Activated naive CD4-positive, alpha-beta T cell treated with anti-CD3 and anti-CD28 coated beads, Interleukin-2, amount 50 U/mL, for 72 hours (primary cell): Measurements from ENCODE around the gene VKORC1L1. TPM values are rescaled to one million over a fixed set of nuclear protein-coding genes. Genes with fewer than 3 reads are reported as not detected.
A peak's percentile ranks its signal among the peaks of the same experiment; 100 is the strongest.
"Not testable (repeated sequence)": the region's sequence is repeated elsewhere in the genome, so short reads cannot be mapped to it uniquely, and the experiment has no call there.

Experiments used
- ATAC-seq, 2 donors: fragments of 150-1000 bp; cut with Tn5 transposase; 2 replicates each; pipeline ENCODE4 v1.10.0; 2021; ENCODE audit warnings: mild to moderate bottlenecking in 2 of 2, moderate library complexity in 2 of 2
- DNase-seq, 2 donors: peaks; one replicate each; pipeline ENCODE4 v3.0.0; 2021 to 2022; ENCODE audit warnings: low spot score in 2 of 2
- H3K27ac Mint-ChIP-seq, 2 donors: one replicate each; pipeline ENCODE4 v1.8.0; 2022; ENCODE audit warnings: mild to moderate bottlenecking in 2 of 2, mixed read lengths in 2 of 2
- H3K36me3 Mint-ChIP-seq, 2 donors: one replicate each; pipeline ENCODE4 v1.8.0; 2022; ENCODE audit warnings: mixed read lengths in 2 of 2
- H3K9me3 Mint-ChIP-seq, 2 donors: one replicate each; pipeline ENCODE4 v1.8.0; 2022; ENCODE audit warnings: mixed read lengths in 2 of 2
- total RNA-seq, 2 donors: library from RNA; stranded (reverse); gene quantifications; one replicate each; pipeline ENCODE4 v1.2.3, GENCODE V29; 2022

VKORC1L1 gene
- total RNA-seq, 2 donors from 2014 or later = 12.0 to 13.6 TPM

DNA sequence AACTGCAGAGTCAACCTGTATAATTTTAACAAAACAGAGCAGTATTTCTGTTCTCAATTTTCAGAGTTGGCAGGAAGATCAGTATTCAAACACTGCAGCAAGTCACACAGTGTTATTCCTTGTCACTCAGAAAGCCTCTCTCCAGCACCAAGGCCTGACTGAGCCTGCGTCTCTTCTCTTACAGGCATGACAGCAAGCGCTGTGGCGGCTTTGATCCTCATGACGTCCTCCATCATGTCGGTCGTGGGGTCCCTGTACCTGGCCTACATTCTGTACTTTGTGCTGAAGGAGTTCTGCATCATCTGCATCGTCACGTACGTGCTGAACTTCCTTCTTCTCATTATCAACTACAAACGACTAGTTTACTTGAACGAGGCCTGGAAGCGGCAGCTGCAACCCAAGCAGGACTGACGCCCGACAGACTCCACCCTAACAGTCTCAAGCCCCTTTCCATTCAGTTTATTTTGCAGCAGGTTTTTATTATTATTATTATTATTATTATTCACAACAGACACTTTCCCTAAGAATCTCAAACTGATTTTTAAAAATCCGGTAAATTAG, 81.1 kb downstream of the VKORC1L1 start:
- H3K36me3 Mint-ChIP-seq = no peaks in the 10 kb centered on the region
- ATAC-seq (no peak), DNase-seq (no peak)
- H3K9me3 Mint-ChIP-seq = no peaks in the 10 kb centered on the region
- H3K27ac Mint-ChIP-seq = no peak overlapping the region

DNA sequence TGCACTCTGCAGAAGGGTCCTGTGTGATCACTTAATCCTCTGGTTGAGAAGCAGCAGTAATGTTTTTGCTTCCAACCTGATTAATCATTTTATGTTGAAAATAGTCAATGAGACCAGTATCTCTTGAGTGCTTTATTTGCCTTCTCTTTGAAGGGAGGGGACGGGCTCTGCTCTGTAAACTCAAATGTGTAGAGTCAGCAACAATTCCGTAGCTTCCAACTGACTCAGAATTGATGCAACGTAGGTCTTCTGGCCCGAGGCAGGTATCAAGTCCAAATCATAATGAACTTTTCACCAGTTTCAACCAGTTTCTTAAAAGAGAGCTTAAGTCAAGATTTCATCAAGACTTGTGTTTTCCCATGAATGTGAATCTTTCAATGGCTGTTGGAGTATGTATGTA, 82.8 kb downstream of the VKORC1L1 start:
- Mint-ChIP-seq H3K9me3 (no peaks in the 10 kb centered on the region), H3K36me3 (peaks cover 0 to 2% of the 10 kb centered on the region in 2 donors), H3K27ac (no peak overlapping the region)
- DNase-seq (no peak), ATAC-seq (no peak)

DNA sequence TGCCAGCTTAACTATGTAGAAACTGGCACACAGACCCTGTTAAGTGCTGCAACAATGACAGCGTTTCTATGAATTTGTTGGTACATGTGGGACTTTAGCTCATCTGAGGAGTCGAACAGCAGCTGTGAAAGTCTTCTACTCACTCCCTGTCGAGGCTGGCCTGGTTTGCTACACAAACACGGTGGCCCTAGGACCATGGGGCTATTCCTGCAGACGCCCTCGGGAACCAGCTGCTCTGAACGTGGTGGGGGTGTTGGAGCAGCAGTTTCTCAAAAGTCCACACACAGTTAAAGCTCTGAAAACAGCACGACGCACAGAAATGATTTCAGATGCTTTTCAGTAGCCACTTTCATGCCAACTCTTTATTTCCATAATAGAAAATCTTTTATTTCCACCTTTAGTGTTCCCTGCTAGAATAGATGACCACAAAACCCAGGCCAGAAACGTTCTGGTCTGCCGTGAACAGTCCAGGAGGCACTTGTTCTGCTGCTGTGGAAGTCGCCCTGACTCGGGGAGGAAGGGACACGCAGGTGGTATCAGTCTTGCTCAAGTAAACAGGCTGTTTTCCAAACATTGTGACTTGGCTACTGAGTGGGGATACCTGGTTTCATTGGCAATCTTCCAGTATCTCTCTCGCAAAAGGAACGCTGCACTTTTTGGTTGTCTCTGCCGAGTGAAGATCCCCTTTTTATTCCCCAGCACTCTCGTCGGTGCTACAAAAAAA, 87.6 kb downstream of the VKORC1L1 start:
- DNase-seq = no peak
- Mint-ChIP-seq H3K36me3 (peaks cover 6 to 13% of the 10 kb centered on the region in 2 donors), H3K27ac (peak overlapping the region in 1 of 2 donors; percentile 29)

DNA sequence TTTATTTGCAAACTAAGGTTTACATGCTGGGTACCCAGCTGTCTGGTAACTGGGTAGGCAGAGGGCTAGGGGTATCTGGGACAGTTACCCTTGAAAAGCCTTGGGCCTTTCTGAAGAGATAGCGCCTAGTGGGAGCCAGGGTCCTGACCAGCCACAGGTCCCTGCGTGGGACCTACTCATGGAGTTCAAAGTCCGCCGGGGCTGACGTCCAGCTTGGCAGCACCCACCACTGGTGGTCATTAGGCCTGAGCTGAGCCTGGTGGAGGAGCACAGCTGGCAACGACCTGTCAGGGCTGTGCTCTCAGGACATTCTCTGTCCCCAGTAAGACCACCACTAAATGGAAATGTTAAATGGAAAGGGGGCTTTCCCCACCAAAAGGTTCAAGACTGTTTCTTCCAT, 89.2 kb downstream of the VKORC1L1 start:
- peaks cover 13 to 15% of the 10 kb centered on the region in 2 donors for H3K36me3 Mint-ChIP-seq
- no peak for DNase-seq
- no peaks in the 10 kb centered on the region for H3K9me3 Mint-ChIP-seq
- no peak overlapping the region for H3K27ac Mint-ChIP-seq
- no peak for ATAC-seq

More for the DNA sequence above, 87.6 kb downstream of the VKORC1L1 start:
- no peak for ATAC-seq
- no peaks in the 10 kb centered on the region for H3K9me3 Mint-ChIP-seq

DNA sequence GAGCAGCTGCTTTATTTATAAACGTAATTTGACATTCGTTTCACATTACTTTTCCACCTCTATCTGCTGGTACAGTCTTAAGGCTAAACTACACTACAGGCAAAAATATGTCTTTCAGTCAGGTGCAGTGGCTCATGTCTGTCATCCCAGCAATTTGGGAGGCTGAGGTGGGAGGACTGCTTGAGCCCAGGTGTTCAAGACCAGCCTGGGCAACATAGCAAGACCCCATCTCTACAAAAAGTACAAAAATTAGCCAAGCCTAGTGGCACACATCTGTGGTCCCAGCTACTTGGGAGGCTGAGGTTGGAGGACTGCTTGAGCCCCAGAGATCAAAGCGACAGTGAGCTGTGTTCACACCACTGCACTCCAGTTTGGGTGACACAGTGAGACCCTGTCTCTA, 91.8 kb downstream of the VKORC1L1 start:
- not testable (repeated sequence) for DNase-seq, H3K9me3 Mint-ChIP-seq, ATAC-seq, H3K27ac Mint-ChIP-seq
- peaks cover 13 to 15% of the 10 kb centered on the region in 2 donors for H3K36me3 Mint-ChIP-seq

DNA sequence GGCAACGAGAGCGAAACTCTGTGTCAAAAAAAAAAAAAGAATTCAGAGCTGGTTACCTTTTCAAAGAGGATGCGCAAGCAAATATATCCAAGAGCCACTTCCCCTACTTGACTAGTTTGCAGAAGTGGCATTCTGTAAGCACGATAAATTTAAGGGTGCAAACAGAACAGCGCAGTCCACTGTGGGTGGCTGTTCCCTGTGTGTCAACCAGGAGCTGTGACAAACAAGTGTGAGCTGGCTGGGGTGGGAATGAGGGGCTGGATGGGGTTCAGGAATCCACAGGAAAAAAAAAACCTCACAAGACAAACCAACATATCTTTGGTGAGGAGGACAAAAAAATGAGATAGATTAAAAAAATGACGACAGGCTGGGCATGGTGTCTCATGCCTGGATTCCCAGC, 93.3 kb downstream of the VKORC1L1 start:
- Mint-ChIP-seq H3K9me3 (no peaks in the 10 kb centered on the region), H3K36me3 (peaks cover 10 to 13% of the 10 kb centered on the region in 2 donors), H3K27ac (peak overlapping the region in 1 of 2 donors; percentile 95)
- no peak for ATAC-seq
- DNase-seq = no peak

DNA sequence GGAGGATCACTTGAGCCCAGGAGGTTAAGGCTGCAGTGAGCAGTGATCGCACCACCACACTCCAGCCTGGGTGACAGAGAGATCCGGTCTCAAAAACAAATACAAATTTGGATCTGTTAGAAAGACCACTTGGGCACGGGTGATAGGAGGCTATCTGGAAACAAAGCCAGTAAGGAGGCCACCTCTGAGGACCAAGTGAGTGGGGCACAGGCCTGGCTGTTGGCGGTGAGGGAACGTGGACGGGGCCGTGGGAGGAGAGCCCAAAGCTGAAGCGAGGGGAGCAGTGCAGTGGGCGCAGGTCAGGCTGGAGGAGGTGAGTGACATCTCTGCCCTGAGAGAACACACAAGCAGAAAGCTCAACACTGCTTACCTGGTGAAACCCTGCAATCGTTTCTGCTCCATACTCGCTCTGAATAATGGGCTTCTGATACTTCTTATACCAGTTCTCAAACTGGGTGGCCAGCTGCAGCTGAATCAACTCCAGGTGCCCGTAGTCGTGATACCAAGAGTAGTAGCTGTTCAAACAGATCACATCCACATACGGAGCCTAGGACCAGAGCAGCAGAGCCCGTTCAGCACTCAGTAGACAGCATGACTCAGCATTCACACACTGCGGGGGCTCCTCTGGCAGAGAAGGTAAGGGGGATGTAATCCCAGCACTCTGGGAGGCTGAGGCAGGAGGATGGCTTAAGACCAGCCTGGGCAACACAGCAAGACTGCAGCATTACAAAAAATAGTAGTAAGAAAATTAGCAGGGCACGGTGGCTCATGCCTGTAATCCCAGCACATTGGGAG, 94.7 kb downstream of the VKORC1L1 start:
- no peak for DNase-seq
- no peak for ATAC-seq
- peaks cover 13 to 14% of the 10 kb centered on the region in 2 donors for H3K36me3 Mint-ChIP-seq
- H3K9me3 Mint-ChIP-seq = no peaks in the 10 kb centered on the region
- peak overlapping the region; percentile 27 to 94 for H3K27ac Mint-ChIP-seq

DNA sequence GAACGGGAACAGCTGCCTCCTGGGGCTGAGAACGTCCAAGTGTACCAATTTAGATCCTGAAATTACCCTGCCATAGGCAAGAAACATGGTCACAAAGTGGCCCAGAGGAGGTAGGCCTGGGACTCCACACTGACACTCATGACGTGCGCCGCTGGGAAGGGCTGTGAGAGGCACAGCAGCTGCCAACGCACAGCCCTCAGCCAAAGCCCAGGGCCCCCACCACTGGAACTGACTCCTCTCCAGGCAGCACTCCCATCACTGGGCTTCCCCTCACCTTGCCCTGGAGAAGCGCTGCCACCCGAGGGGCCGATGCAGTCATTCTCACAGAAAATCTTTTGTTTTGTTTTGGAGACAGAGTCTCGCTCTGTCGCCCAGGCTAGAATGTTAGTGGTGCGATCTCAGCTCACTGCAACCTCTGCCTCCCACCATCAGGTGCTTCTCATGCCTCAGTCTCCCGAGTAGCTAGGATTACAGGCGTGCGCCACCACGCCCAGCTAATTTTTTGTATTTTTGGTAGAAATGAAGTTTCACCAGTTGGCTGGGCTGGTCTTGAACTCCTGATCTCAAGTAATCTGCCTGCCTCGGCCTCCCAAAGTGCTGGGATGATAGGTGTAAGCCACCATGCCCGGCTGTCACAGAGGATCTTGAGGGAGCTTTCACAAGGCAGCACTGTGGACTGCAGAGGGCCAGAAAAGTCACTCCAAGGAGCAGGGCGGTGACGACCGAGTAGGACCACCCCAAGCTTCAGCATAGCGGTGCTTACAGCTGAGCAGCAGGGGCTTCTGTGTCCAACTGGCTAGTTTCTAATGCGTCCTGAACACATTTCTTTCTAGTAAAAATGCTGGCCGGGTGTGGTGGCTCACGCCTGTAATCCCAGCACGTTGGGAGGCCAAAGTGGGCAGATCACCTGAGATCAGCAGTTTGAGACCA, 95.6 kb downstream of the VKORC1L1 start:
- no peak for DNase-seq
- Mint-ChIP-seq H3K27ac (peak overlapping the region; percentile 52 to 74), H3K36me3 (peaks cover 7 to 17% of the 10 kb centered on the region in 2 donors), H3K9me3 (no peaks in the 10 kb centered on the region)
- no peak for ATAC-seq

DNA sequence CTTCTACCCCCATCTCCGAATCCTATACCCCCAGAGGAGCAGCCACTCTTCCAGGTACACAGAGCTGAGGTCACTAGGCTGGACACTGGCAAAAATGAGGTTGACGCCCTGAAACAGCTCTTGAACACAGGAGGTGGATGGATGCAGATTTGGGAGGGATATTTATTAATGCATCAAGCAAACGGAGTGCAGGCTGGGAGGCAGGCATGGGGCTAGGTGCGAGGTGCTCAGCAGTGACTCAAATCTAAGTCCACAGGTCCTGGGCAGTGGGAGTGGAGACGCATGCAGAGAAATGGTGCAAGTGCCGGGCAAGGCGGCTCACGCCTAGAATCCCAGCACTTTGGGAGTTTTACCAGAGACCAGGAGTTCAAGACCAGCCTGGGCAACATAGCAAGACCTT, 98.1 kb downstream of the VKORC1L1 start:
- Mint-ChIP-seq H3K9me3 (no peaks in the 10 kb centered on the region), H3K27ac (peak overlapping the region in 1 of 2 donors; percentile 71), H3K36me3 (peaks cover 0 to 16% of the 10 kb centered on the region in 2 donors)
- ATAC-seq = no peak
- no peak for DNase-seq

DNA sequence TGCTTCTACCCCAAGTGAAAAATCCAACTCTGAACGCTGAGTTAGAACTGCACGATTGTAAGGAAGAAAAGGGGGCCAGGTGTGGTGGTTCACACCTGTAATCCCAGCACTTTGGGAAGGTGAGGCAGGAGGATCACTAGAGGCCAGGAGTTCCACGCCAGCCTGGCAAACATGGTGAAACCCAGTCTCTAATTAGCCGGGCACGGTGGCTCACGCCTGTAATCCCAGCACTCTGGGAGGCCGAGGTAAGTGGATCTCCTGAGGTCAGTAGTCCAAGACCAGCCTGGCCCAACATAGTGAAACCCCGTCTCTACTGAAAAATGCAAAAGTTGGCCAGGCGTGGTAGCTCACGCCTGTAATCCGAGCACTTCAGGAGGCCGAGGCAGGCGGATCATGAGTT, 100.1 kb downstream of the VKORC1L1 start:
- H3K36me3 Mint-ChIP-seq = peaks cover 0 to 7% of the 10 kb centered on the region in 2 donors
- no peak for ATAC-seq
- peak overlapping the region in 1 of 2 donors; percentile 39 for H3K27ac Mint-ChIP-seq
- no peaks in the 10 kb centered on the region for H3K9me3 Mint-ChIP-seq
- DNase-seq = peak in 1 of 2 donors; percentile 39

DNA sequence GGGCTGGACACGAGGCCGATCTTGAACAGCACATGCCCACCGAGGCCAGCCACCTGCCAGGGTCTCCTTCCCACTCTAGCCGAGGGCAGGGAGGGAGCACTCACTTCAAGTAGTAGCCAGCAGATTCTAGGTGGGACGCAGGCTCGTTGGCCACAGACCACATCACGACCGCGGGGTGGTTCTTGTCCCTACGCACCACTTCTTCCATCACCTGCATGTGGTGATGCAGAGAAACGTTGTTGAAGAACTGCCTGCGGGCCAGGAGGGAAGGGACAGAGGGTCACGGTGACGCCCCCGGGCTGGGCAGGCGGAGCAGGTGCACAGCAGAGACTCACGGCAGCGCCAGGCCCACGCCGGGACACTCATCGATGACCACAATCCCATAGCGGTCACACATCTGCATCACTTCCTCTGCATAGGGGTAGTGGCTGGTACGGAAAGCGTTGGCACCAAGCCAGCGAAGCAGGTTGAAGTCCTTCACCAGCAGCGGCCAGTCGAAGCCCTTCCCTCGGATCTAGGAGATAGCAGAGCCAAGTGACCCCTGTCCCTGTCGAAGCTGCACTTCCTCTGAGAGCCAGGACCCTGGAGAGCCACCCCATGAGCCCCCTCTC, 101.4 kb downstream of the VKORC1L1 start:
- DNase-seq (no peak), ATAC-seq (no peak)
- Mint-ChIP-seq H3K9me3 (no peaks in the 10 kb centered on the region), H3K36me3 (peaks cover 0 to 7% of the 10 kb centered on the region in 2 donors), H3K27ac (no peak overlapping the region)

DNA sequence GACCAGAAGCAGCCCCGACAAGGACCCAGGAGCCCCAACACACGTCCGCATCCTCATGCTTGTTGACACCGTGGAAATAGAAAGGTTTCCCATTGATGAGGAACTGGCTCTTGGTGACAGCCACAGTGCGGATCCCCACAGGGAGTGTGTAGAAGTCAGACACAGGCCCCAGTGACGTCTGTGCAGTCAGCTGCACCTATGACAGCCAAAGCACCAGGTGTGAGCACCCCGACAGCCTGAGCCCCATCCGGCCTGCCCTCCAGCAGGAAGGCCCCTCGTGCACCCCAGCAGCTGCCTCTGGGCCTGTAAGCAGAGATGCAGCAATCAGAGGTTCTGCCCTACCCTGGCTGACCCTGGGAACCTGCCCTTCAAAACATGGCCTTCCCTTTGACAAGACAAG, 102.0 kb downstream of the VKORC1L1 start:
- Mint-ChIP-seq H3K9me3 (no peaks in the 10 kb centered on the region), H3K36me3 (peaks cover 0 to 7% of the 10 kb centered on the region in 2 donors), H3K27ac (no peak overlapping the region)
- ATAC-seq (no peak), DNase-seq (no peak)

DNA sequence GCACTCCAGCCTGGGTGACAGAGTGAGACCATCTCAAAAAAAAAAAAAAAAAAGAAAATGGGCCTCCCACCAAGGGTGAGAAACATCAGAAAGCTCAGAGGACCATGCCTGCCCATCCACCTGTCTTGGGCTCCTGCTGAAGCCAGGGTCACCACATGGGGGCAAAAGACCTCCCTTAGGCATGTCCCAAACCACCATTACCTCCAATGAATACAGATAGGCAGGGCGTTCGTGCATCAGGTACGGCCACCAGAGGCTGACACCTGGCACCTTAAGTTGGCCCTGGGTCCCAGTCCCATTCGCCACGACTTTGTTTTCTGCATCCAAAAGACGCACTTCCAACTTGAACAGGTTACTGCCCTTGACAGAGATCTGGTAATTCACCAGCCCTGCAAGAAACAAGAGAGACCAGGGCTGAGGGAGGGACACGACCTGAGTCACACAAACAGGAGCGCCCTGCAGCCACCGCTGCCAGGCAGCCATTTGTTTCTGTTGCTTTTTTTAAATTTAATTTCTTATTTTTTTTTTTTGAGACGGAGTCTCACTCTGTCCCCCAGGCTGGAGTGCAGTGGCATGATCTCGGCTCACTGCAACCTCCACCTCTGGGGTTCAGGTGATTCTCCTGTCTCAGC, 103.1 kb downstream of the VKORC1L1 start:
- Mint-ChIP-seq H3K36me3 (peaks cover 6 to 7% of the 10 kb centered on the region in 2 donors), H3K9me3 (no peaks in the 10 kb centered on the region), H3K27ac (no peak overlapping the region)
- ATAC-seq = no peak
- no peak for DNase-seq

DNA sequence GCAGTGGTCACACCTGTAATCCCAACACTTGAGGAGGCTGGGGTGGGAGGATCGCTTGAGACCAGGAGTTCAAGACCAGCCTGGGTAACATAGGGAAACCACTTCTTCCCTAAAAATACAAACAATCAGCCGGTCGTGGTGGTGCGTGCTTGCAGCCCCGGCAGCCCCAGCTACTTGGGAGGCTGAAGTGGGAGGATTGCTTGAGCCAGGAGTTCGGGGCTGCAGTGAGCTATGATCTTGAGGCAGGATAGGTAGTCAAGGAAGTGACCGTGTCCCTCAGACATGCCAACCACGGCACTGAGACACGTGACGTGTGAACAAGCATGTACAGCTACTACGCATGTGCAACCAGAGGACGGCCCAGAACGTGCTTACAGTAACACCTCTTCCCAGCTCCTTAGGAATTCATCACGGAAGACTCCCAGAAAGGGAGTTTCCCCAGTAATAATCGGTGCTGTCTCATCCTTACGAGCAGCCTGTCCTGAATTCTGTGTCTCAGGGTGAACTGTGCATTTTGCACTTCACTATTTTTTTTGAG, 103.9 kb downstream of the VKORC1L1 start:
- no peaks in the 10 kb centered on the region for H3K9me3 Mint-ChIP-seq
- peaks cover 7 to 8% of the 10 kb centered on the region in 2 donors for H3K36me3 Mint-ChIP-seq
- no peak overlapping the region for H3K27ac Mint-ChIP-seq
- ATAC-seq (no peak), DNase-seq (no peak)

DNA sequence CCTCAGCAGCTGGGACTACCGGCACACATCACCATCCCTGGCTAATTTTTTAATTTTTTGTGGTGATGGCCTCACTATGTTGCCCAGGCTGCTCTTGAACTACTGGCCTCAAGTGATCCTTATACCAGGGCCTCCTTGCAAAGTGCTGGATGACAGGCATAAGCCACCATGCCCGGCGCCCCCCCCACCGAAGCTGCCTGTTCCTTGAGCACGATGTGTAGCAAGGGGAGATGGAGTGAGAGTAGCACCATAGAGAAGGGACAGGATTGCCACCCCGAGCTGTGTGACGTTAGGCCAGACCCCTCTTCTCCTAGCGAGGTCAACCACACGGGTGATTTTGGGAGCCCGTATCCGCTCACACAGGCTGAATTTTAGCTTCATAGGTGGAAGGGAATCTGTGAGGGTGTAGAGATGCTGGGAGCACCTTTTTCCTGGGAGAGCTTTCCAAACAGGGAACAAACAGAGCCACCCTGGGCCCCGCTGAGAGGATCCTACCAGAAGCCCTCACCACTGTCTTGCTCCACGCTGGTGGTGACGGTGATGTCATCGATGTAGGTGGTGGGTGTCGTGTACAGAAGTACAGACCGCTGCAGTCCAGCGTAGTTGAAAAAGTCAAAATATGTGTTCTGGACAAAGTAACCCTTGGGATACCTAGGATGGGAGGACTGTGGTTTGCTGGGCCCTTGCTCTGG, 106.2 kb downstream of the VKORC1L1 start:
- no peaks in the 10 kb centered on the region for H3K9me3 Mint-ChIP-seq
- no peak for ATAC-seq
- no peak overlapping the region for H3K27ac Mint-ChIP-seq
- peaks cover 0 to 8% of the 10 kb centered on the region in 2 donors for H3K36me3 Mint-ChIP-seq
- DNase-seq = no peak
